PFSK-1 (cell line): ENCODE data around the gene DIMT1.

ENCODE experiments used
- FOXP2 ChIP-seq: optimal IDR thresholded peaks from 2 replicates; pipeline ENCODE3; 2011; ENCODE audit warnings: borderline replicate concordance, control low read depth, inconsistent platforms; ENCODE audit not compliant: insufficient read depth; ENCODE audit errors: extremely low read length, extremely low read depth
- POLR2AphosphoS5 ChIP-seq: IDR thresholded peaks from 2 replicates; pipeline ENCODE4 v1.6.1; 2012; ENCODE audit warnings: low read depth, mild to moderate bottlenecking, control low read depth, low read length, moderate library complexity
- SIN3A ChIP-seq: IDR thresholded peaks from 2 replicates; pipeline ENCODE4 v1.6.1; 2012; ENCODE audit warnings: mild to moderate bottlenecking, low read length, moderate library complexity, borderline replicate concordance; ENCODE audit not compliant: insufficient read depth
- TAF1 ChIP-seq: IDR thresholded peaks from 2 replicates; pipeline ENCODE4 v1.6.1; 2012; ENCODE audit warnings: low read length, control low read depth, borderline replicate concordance; ENCODE audit not compliant: insufficient read depth
- TF ChIP-seq, protein P1 (sequence below), 2 experiments: IDR thresholded peaks; 2 replicates each; pipeline versions ENCODE4 v1.6.1 to v1.8.0; 2011 to 2012; ENCODE audit warnings: low read depth in 2 of 2, low read length in 2 of 2, control low read depth in 1 of 2, inconsistent platforms in 1 of 2, mild to moderate bottlenecking in 1 of 2, moderate library complexity in 1 of 2; ENCODE audit not compliant: insufficient read depth in 1 of 2

Gene DIMT1

DNA sequence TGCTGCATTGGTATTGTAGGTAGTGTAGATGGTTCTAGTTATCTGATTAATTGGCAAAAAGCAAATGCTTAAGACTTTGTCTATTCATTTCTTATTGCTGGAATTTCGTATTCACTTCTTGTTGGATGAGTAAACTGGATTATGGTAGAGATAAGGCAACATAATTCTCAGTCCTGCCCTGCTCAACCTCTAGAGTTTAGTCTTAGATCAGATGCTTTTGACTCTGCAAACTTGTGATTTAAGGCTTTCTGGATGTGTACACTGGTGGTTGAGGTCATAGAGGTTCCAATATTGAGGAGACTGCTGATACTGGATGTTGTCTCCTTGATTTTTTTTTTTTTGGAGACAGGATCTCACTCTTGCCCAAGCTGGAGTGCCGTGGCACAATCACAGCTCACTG lies 62.7 kb downstream of the DIMT1 start:
- TF ChIP-seq, protein P1, sequence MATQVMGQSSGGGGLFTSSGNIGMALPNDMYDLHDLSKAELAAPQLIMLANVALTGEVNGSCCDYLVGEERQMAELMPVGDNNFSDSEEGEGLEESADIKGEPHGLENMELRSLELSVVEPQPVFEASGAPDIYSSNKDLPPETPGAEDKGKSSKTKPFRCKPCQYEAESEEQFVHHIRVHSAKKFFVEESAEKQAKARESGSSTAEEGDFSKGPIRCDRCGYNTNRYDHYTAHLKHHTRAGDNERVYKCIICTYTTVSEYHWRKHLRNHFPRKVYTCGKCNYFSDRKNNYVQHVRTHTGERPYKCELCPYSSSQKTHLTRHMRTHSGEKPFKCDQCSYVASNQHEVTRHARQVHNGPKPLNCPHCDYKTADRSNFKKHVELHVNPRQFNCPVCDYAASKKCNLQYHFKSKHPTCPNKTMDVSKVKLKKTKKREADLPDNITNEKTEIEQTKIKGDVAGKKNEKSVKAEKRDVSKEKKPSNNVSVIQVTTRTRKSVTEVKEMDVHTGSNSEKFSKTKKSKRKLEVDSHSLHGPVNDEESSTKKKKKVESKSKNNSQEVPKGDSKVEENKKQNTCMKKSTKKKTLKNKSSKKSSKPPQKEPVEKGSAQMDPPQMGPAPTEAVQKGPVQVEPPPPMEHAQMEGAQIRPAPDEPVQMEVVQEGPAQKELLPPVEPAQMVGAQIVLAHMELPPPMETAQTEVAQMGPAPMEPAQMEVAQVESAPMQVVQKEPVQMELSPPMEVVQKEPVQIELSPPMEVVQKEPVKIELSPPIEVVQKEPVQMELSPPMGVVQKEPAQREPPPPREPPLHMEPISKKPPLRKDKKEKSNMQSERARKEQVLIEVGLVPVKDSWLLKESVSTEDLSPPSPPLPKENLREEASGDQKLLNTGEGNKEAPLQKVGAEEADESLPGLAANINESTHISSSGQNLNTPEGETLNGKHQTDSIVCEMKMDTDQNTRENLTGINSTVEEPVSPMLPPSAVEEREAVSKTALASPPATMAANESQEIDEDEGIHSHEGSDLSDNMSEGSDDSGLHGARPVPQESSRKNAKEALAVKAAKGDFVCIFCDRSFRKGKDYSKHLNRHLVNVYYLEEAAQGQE (IDR thresholded peaks at IDR 0.05; ENCODE audit: insufficient read depth in 1 of 2, low read depth in 2 of 2, low read length in 2 of 2), result no peak
- no peak for TF ChIP-seq SIN3A
- no peak for TF ChIP-seq FOXP2
- no peak for TF ChIP-seq POLR2AphosphoS5
- TF ChIP-seq TAF1, result no peak

DNA sequence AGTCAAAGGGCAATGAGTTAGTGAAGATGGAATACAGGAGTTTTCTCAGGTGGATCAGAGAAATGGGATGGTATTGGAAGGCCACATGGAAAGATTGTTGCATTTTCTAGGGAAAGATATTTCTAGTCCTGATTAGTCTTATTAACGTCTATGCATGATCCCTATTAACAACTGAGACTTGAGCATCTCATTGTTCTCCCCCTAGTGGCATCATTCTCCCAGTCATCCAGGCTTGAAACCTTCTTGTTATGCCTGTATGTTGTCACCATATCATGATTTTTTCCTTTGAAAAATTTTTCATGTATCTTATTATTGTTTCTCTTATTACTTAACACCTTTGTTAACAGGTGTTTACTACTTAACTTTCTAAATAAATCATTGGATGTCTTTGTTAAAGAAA lies 63.3 kb downstream of the DIMT1 start:
- TF ChIP-seq, protein P1 (IDR thresholded peaks at IDR 0.05; ENCODE audit: insufficient read depth in 1 of 2, low read depth in 2 of 2, low read length in 2 of 2), result no peak
- TF ChIP-seq POLR2AphosphoS5, result no peak
- TF ChIP-seq SIN3A, result no peak
- no peak for TF ChIP-seq TAF1
- TF ChIP-seq FOXP2, result no peak
